T-helper 17 cell (primary cell): ENCODE results near the gene ORC2. TPM values are rescaled to one million over a fixed set of nuclear protein-coding genes. Genes with fewer than 3 reads are reported as not detected.
"Not testable (repeated sequence)": the region's sequence is repeated elsewhere in the genome, so short reads cannot be mapped to it uniquely, and the experiment has no call there.

Experiments
- ATAC-seq: fragments of 150-1000 bp; cut with Tn5 transposase; 2 replicates; pipeline ENCODE4 v1.10.0; 2021; ENCODE audit warnings: mild to moderate bottlenecking, moderate library complexity
- DNase-seq, 3 donors: peaks; one replicate each; pipeline versions ENCODE4 v3.0.0 to v3.0.0-alpha.2; 2020 to 2021
- H3K9me3 ChIP-seq: one replicate; pipeline ENCODE4 v1.7.0; 2013; ENCODE audit warnings: low read length, mild to moderate bottlenecking; ENCODE audit not compliant: control insufficient read depth, poor library complexity, severe bottlenecking
- H3K27ac Mint-ChIP-seq: one replicate; pipeline ENCODE4 v1.8.0; 2022; ENCODE audit warnings: mild to moderate bottlenecking, moderate library complexity, mixed read lengths
- H3K27me3 Mint-ChIP-seq: one replicate; pipeline ENCODE4 v1.8.0; 2022; ENCODE audit warnings: mixed read lengths
- H3K36me3 Mint-ChIP-seq: one replicate; pipeline ENCODE4 v1.8.0; 2022; ENCODE audit warnings: low read depth, mixed read lengths
- H3K4me1 Mint-ChIP-seq: one replicate; pipeline ENCODE4 v1.8.0; 2022; ENCODE audit warnings: mild to moderate bottlenecking, mixed read lengths
- H3K4me3 Mint-ChIP-seq: one replicate; pipeline ENCODE4 v1.8.0; 2022; ENCODE audit warnings: mild to moderate bottlenecking, moderate library complexity, mixed read lengths
- total RNA-seq, 4 donors: library from RNA in 2 of 4; stranded (reverse) in 2 of 4; gene quantifications; one replicate each; pipeline ENCODE4 v1.2.3 and lab custom pipeline; 2022 to 2026

The ORC2 gene
- total RNA-seq (10 to 100 TPM; 28.7 to 29.8 TPM), total RNA-seq (lab: John Stamatoyannopoulos, UW) (46.4 to 109 reads per million in 2 donors)

GRCh38 chr2:200963124-200963917 lies at the start of gene ORC2:
Gene ORC2, minus strand, starts transcription at chr2:200963660. Its CDS starts 5,537 bp downstream, at chr2:200958123.
- no peaks in the 10 kb centered on the region for H3K27me3 Mint-ChIP-seq
- DNase-seq (peak; percentile 87 to 90 (median 90)), ATAC-seq (peak; percentile 95)
- peaks cover 43% of the 10 kb centered on the region for H3K4me1 Mint-ChIP-seq
- peaks cover 4% of the 10 kb centered on the region for H3K36me3 Mint-ChIP-seq
- peak within 1 kb of the TSS; percentile 97 for H3K4me3 Mint-ChIP-seq
- no peaks in the 10 kb centered on the region for H3K9me3 ChIP-seq
- H3K27ac Mint-ChIP-seq, result peak within 1 kb of the TSS; percentile 97

- Mint-ChIP-seq H3K4me1 (no peaks in the 10 kb centered on the region), H3K27ac (no peak overlapping the region), H3K4me3 (no peak overlapping the region), H3K27me3 (no peaks in the 10 kb centered on the region), H3K36me3 (no peaks in the 10 kb centered on the region)
- DNase-seq, result no peak
- no peaks in the 10 kb centered on the region for H3K9me3 ChIP-seq
- ATAC-seq, result no peak
Measured at GRCh38 chr2:201008296-201008829, 44.9 kb upstream of the ORC2 start.

GRCh38 chr2:201007584-201007998 lies 44.1 kb upstream of the ORC2 start:
- ATAC-seq (no peak), DNase-seq (no peak)
- H3K4me3 Mint-ChIP-seq, result no peak overlapping the region
- H3K4me1 Mint-ChIP-seq, result no peaks in the 10 kb centered on the region
- H3K9me3 ChIP-seq, result no peaks in the 10 kb centered on the region
- H3K36me3 Mint-ChIP-seq, result no peaks in the 10 kb centered on the region
- no peaks in the 10 kb centered on the region for H3K27me3 Mint-ChIP-seq
- no peak overlapping the region for H3K27ac Mint-ChIP-seq

- Mint-ChIP-seq H3K4me3 (no peak overlapping the region), H3K36me3 (no peaks in the 10 kb centered on the region)
- no peak for ATAC-seq
Measured at GRCh38 chr2:201006704-201007103, 43.2 kb upstream of the ORC2 start.

GRCh38 chr2:201004370-201004769 lies 40.9 kb upstream of the ORC2 start:
- no peaks in the 10 kb centered on the region for H3K9me3 ChIP-seq
- H3K27ac Mint-ChIP-seq, result peak overlapping the region; percentile 37
- no peak for DNase-seq
- no peak for ATAC-seq
- H3K4me3 Mint-ChIP-seq, result no peak overlapping the region
- H3K27me3 Mint-ChIP-seq, result no peaks in the 10 kb centered on the region
- H3K4me1 Mint-ChIP-seq, result no peaks in the 10 kb centered on the region
- no peaks in the 10 kb centered on the region for H3K36me3 Mint-ChIP-seq

More at GRCh38 chr2:201006704-201007103, 43.2 kb upstream of the ORC2 start:
- Mint-ChIP-seq H3K4me1 (no peaks in the 10 kb centered on the region), H3K27ac (no peak overlapping the region), H3K27me3 (no peaks in the 10 kb centered on the region)
- no peak for DNase-seq
- H3K9me3 ChIP-seq, result no peaks in the 10 kb centered on the region

- H3K9me3 ChIP-seq, result no peaks in the 10 kb centered on the region
- no peak overlapping the region for H3K4me3 Mint-ChIP-seq
- DNase-seq, result no peak
- H3K36me3 Mint-ChIP-seq, result peaks cover 3% of the 10 kb centered on the region
- H3K27ac Mint-ChIP-seq, result no peak overlapping the region
- peaks cover 2% of the 10 kb centered on the region for H3K4me1 Mint-ChIP-seq
- no peak for ATAC-seq
- no peaks in the 10 kb centered on the region for H3K27me3 Mint-ChIP-seq
Measured at GRCh38 chr2:200993097-200993496, 29.6 kb upstream of the ORC2 start.

GRCh38 chr2:200987137-200987536 lies 23.7 kb upstream of the ORC2 start:
- Mint-ChIP-seq H3K4me1 (peaks cover 2% of the 10 kb centered on the region), H3K36me3 (peaks cover 4% of the 10 kb centered on the region), H3K27me3 (no peaks in the 10 kb centered on the region), H3K27ac (no peak overlapping the region), H3K4me3 (no peak overlapping the region)
- H3K9me3 ChIP-seq, result no peaks in the 10 kb centered on the region
- DNase-seq (no peak), ATAC-seq (no peak)

GRCh38 chr2:200985799-200986198 lies 22.3 kb upstream of the ORC2 start:
- no peaks in the 10 kb centered on the region for H3K27me3 Mint-ChIP-seq
- no peak for DNase-seq
- no peak overlapping the region for H3K27ac Mint-ChIP-seq

GRCh38 chr2:200976710-200977109 lies 13.2 kb upstream of the ORC2 start:
- Mint-ChIP-seq H3K27ac (peak overlapping the region; percentile 47), H3K27me3 (no peaks in the 10 kb centered on the region)
- H3K9me3 ChIP-seq, result no peaks in the 10 kb centered on the region

More at GRCh38 chr2:200985799-200986198, 22.3 kb upstream of the ORC2 start:
- no peaks in the 10 kb centered on the region for H3K9me3 ChIP-seq
- H3K4me3 Mint-ChIP-seq, result no peak overlapping the region
- H3K36me3 Mint-ChIP-seq, result peaks cover 4% of the 10 kb centered on the region
- peaks cover 2% of the 10 kb centered on the region for H3K4me1 Mint-ChIP-seq
- no peak for ATAC-seq

GRCh38 chr2:200975672-200976071 lies 12.2 kb upstream of the ORC2 start:
- ATAC-seq (no peak), DNase-seq (no peak)
- Mint-ChIP-seq H3K36me3 (no peaks in the 10 kb centered on the region), H3K27ac (peak overlapping the region; percentile 16), H3K4me3 (no peak overlapping the region), H3K27me3 (no peaks in the 10 kb centered on the region), H3K4me1 (peaks cover 5% of the 10 kb centered on the region)
- no peaks in the 10 kb centered on the region for H3K9me3 ChIP-seq

More at GRCh38 chr2:200976710-200977109, 13.2 kb upstream of the ORC2 start:
- peaks cover 5% of the 10 kb centered on the region for H3K4me1 Mint-ChIP-seq
- DNase-seq (no peak), ATAC-seq (no peak)
- no peak overlapping the region for H3K4me3 Mint-ChIP-seq
- H3K36me3 Mint-ChIP-seq, result no peaks in the 10 kb centered on the region

- not testable (repeated sequence) for DNase-seq, H3K36me3 Mint-ChIP-seq, ATAC-seq, H3K27me3 Mint-ChIP-seq, H3K4me3 Mint-ChIP-seq, H3K9me3 ChIP-seq
- Mint-ChIP-seq H3K27ac (peak overlapping the region; percentile 32), H3K4me1 (peaks cover 28% of the 10 kb centered on the region)
Measured at GRCh38 chr2:200970057-200970456, 6.6 kb upstream of the ORC2 start.

GRCh38 chr2:200968735-200969134 lies 5.3 kb upstream of the ORC2 start:
- ATAC-seq (no peak), DNase-seq (no peak)
- H3K36me3 Mint-ChIP-seq, result no peaks in the 10 kb centered on the region
- peak overlapping the region; percentile 9 for H3K4me3 Mint-ChIP-seq
- H3K9me3 ChIP-seq, result no peaks in the 10 kb centered on the region
- H3K27me3 Mint-ChIP-seq, result no peaks in the 10 kb centered on the region
- peaks cover 39% of the 10 kb centered on the region for H3K4me1 Mint-ChIP-seq
- peak overlapping the region; percentile 32 for H3K27ac Mint-ChIP-seq

- ATAC-seq (no peak), DNase-seq (no peak)
- Mint-ChIP-seq H3K36me3 (peaks cover under 1% of the 10 kb centered on the region), H3K27ac (peak overlapping the region; percentile 32), H3K4me3 (peak overlapping the region; percentile 10), H3K4me1 (peaks cover 45% of the 10 kb centered on the region), H3K27me3 (no peaks in the 10 kb centered on the region)
- H3K9me3 ChIP-seq, result no peaks in the 10 kb centered on the region
Measured at GRCh38 chr2:200968162-200968561, 4.7 kb upstream of the ORC2 start.
